D341Med (cell line): ENCODE results near the gene SMIM45.

ENCODE experiments used
- DNase-seq: peaks from one replicate; pipeline ENCODE4 v3.0.0; 2012; ENCODE audit warnings: low spot score

Gene SMIM45

DNA sequence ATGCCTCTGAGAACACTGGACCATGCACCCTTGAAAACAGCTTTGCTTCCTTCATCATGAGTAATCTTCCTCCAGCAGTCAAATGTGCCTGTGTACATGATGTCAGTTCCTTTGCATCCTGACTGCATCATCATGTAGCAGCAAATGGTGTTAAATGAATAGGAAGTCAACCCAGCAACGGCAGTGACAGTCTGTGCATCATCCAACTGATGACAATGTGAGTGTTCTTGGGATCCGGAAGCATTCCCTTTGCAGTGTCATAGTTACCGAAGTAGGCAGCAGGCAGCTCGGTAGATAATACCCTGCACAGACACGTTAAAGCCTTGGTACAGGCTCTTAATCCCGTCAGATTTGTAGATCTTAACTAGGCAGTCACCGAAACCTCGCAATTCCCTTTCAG, 49.2 kb downstream of the SMIM45 start:
- DNase-seq, result peak; percentile 73

DNA sequence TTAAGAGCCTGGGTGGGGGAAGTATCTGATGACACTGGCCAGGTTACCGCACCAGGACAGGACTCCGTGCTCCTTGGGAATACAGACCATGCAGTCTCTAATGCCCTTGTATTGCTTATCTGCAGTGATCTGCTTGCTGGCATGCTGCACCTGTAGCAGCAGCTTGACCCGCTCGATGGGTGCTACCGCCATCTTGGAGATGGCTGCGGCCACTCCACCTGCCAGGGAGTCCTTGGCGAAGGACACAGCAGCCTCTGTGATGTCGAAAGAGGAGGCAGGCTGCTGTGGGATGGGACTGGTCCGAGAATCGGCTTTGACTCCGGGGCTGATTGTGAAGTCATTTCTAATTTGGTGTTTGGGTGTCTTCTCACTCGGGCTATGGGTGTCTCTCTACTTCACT, 49.8 kb downstream of the SMIM45 start:
- peak; percentile 22 for DNase-seq

DNA sequence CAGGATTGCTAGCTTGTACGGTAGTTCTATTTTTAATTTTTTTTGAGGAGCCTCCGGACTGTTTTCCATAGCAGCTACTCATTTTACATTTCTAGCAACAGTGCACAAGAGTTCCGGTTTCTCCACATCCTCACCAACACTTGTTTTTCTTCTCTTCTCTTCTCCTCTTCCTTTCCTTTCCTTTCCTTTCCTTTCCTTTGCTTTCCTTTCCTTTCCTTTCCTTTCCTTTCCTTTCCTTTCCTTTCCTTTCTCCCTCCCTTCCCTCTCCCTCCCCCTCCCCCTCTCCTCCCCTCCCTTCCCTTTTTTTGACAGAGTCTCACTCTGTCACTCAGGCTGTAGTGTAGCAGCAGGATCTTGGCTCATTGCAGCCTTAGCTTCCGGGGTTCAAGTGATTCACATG, 56.0 kb downstream of the SMIM45 start:
- DNase-seq, result no peak
